SK-N-SH (cell line): Measurements from ENCODE around the gene P4HTM. TPM values are rescaled to one million over a fixed set of nuclear protein-coding genes. Genes with fewer than 3 reads are reported as not detected.

Experiments used
- CTCF ChIA-PET: fragments of 300-600, 350-600 bp; formaldehyde crosslinking; extraction: SDS; loops from one replicate; lab custom pipeline; 2021; lab: Yijun Ruan, JAX
- POLR2A ChIA-PET: fragments of 350-600 bp; sonication (Branson Sonifier 250); formaldehyde crosslinking; extraction: SDS; loops from one replicate; lab custom pipeline; 2020; ENCODE audit warnings: antibody characterized with exemption, inconsistent platforms; lab: Yijun Ruan, JAX
- DNase-seq: peaks from one replicate; pipeline ENCODE4 v3.0.0; 2012
- H2AFZ ChIP-seq: fragments of 200-600 bp; sonication (generic); 2 replicates; pipeline ENCODE4 v1.8.1; 2016; ENCODE audit warnings: antibody characterized with exemption, mild to moderate bottlenecking, low read depth
- H3F3A ChIP-seq: fragments of 200-600 bp; sonication (generic); replicated peaks from 2 replicates; pipeline ENCODE3; 2016; ENCODE audit warnings: antibody characterized with exemption, mild to moderate bottlenecking; ENCODE audit not compliant: insufficient read depth
- H3K27ac ChIP-seq, 2 experiments: fragments of 200-500 bp in 1 of 2; fragments of 200-600 bp in 1 of 2; sonication (Bioruptor generic) in 1 of 2; sonication (generic), shearing (Covaris generic) in 1 of 2; 2 replicates each; pipeline versions ENCODE4 v1.5.1 to v1.6.1; 2014 to 2016; ENCODE audit warnings: low read depth in 2 of 2, inconsistent platforms in 1 of 2, low read length in 1 of 2, mild to moderate bottlenecking in 1 of 2, mixed read lengths in 1 of 2
- H3K27me3 ChIP-seq: fragments of 200-600 bp; sonication (generic), shearing (Covaris generic); 2 replicates; pipeline ENCODE4 v1.6.1; 2016; ENCODE audit warnings: mixed run types; ENCODE audit not compliant: insufficient read depth
- H3K36me3 ChIP-seq, 2 experiments: fragments of 200-500 bp in 1 of 2; fragments of 200-600 bp in 1 of 2; sonication (Bioruptor generic) in 1 of 2; sonication (generic) in 1 of 2; replicated peaks in 1 of 2; 2 replicates each; pipeline versions ENCODE3 to v1.5.1; 2014 to 2016; ENCODE audit warnings: low read length in 1 of 2, mild to moderate bottlenecking in 1 of 2; ENCODE audit not compliant: insufficient read depth in 2 of 2, control insufficient read depth in 1 of 2
- H3K4me1 ChIP-seq, 2 experiments: fragments of 200-500 bp in 1 of 2; fragments of 200-600 bp in 1 of 2; sonication (Bioruptor generic) in 1 of 2; sonication (generic), shearing (Covaris generic) in 1 of 2; 2 replicates each; pipeline versions ENCODE4 v1.5.1 to v1.6.1; 2014 to 2016; ENCODE audit warnings: low read depth in 1 of 2, low read length in 1 of 2, mixed run types in 1 of 2; ENCODE audit not compliant: insufficient read depth in 2 of 2, control insufficient read depth in 1 of 2
- H3K4me2 ChIP-seq: fragments of 200-600 bp; sonication (generic), shearing (Covaris generic); 2 replicates; pipeline ENCODE4 v1.6.1; 2017; ENCODE audit warnings: mixed run types
- H3K4me3 ChIP-seq, 2 experiments: fragments of 200-500 bp in 1 of 2; fragments of 200-600 bp in 1 of 2; sonication (Bioruptor generic) in 1 of 2; sonication (generic), shearing (Covaris generic) in 1 of 2; 2 replicates each; pipeline versions ENCODE4 v1.5.1 to v1.8.1; 2014 to 2016; ENCODE audit warnings: low read depth in 2 of 2, inconsistent platforms in 1 of 2, low read length in 1 of 2, mild to moderate bottlenecking in 1 of 2, mixed read lengths in 1 of 2, moderate library complexity in 1 of 2
- H3K79me2 ChIP-seq: fragments of 200-600 bp; sonication (generic); 2 replicates; pipeline ENCODE4 v1.8.1; 2017; ENCODE audit warnings: mild to moderate bottlenecking; ENCODE audit not compliant: insufficient read depth
- H3K9ac ChIP-seq: fragments of 200-600 bp; sonication (generic); 2 replicates; pipeline ENCODE4 v1.6.1; 2017; ENCODE audit warnings: mixed run types
- H3K9me2 ChIP-seq: fragments of 200-600 bp; sonication (generic); 2 replicates; pipeline ENCODE4 v1.6.1; 2017; ENCODE audit warnings: mixed run types
- H3K9me3 ChIP-seq: fragments of 200-600 bp; sonication (generic); 2 replicates; pipeline ENCODE4 v1.6.1; 2017; ENCODE audit warnings: mixed run types, mild to moderate bottlenecking, moderate library complexity
- H4K20me1 ChIP-seq: fragments of 200-600 bp; sonication (generic); 2 replicates; pipeline ENCODE4 v1.6.1; 2017; ENCODE audit warnings: mild to moderate bottlenecking, mixed run types; ENCODE audit not compliant: insufficient read depth
- FOXJ3 ChIP-seq: sonication (generic); formaldehyde crosslinking; IDR thresholded peaks from 2 replicates; pipeline ENCODE4 v1.5.1; 2020; ENCODE audit warnings: mild to moderate bottlenecking, missing genetic modification reagents
- MEF2A ChIP-seq: IDR thresholded peaks from 2 replicates; pipeline ENCODE4 v1.4.0; 2012; ENCODE audit warnings: low read depth, borderline replicate concordance
- NFIC ChIP-seq: IDR thresholded peaks from 2 replicates; pipeline ENCODE4 v1.4.0; 2012; ENCODE audit warnings: borderline replicate concordance
- NRF1 ChIP-seq: IDR thresholded peaks from 2 replicates; pipeline ENCODE4 v1.6.1; 2012; ENCODE audit warnings: low read depth, mild to moderate bottlenecking, low read length
- POLR2AphosphoS5 ChIP-seq: IDR thresholded peaks from 2 replicates; pipeline ENCODE4 v1.6.1; 2012; ENCODE audit warnings: low read depth, low read length
- RAD21 ChIP-seq: IDR thresholded peaks from 2 replicates; pipeline ENCODE4 v1.6.1; 2012; ENCODE audit warnings: mild to moderate bottlenecking, low read length
- RCOR1 ChIP-seq: fragments of 150-350 bp; IDR thresholded peaks from 2 replicates; pipeline ENCODE4 v1.6.1; 2017; ENCODE audit warnings: antibody characterized with exemption, low read length
- RFX5 ChIP-seq: IDR thresholded peaks from 2 replicates; pipeline ENCODE4 v1.6.1; 2012; ENCODE audit warnings: mild to moderate bottlenecking, improper control_type of control experiment, low read length
- TAF1 ChIP-seq: IDR thresholded peaks from 2 replicates; pipeline ENCODE4 v1.6.1; 2012; ENCODE audit warnings: low read depth, mild to moderate bottlenecking, low read length, moderate library complexity, borderline replicate concordance
- USF1 ChIP-seq: IDR thresholded peaks from 2 replicates; pipeline ENCODE4 v1.4.0; 2012; ENCODE audit warnings: low read depth, borderline replicate concordance
- USF2 ChIP-seq: fragments of 150-350 bp; IDR thresholded peaks from 2 replicates; pipeline ENCODE4 v1.6.1; 2017; ENCODE audit warnings: antibody characterized with exemption, low read length, low read depth, borderline replicate concordance
- YY1 ChIP-seq: IDR thresholded peaks from 2 replicates; pipeline ENCODE4 v1.4.0; 2012; ENCODE audit warnings: low read depth, mild to moderate bottlenecking
- ZBTB33 ChIP-seq: IDR thresholded peaks from 2 replicates; pipeline ENCODE4 v1.4.0; 2012; ENCODE audit warnings: low read depth, borderline replicate concordance
- WGBS: methylation state at CpG from one replicate; pipeline ENCODE4 v1.1.6; 2017; ENCODE audit warnings: low lambda C conversion rate; 5-methylcytosine and 5-hydroxymethylcytosine counted together
- polyA plus RNA-seq, 3 experiments: library from polyadenylated mRNA; depleted of rRNA; stranded (reverse); fragments of >200 nt; gene quantifications; 2 replicates each; pipeline ENCODE4 v1.2.3, GENCODE V29; 2012
- TF ChIP-seq, protein P1 (sequence below): fragments of 200-600 bp; sonication (generic); IDR thresholded peaks from 2 replicates; pipeline ENCODE4 v1.6.1; 2017; ENCODE audit warnings: antibody characterized with exemption, mild to moderate bottlenecking, moderate library complexity
- TF ChIP-seq, protein P2 (sequence below): IDR thresholded peaks from 2 replicates; pipeline ENCODE4 v1.6.1; 2012; ENCODE audit warnings: mild to moderate bottlenecking, low read depth, low read length, moderate library complexity

P4HTM gene
- polyA plus RNA-seq, 1 of the 3 experiments (the other 2 are of a cell fraction) = 21.0 TPM

GRCh38 chr3:48980295-48980694 is 9.7 kb upstream of the P4HTM start:
- Histone ChIP-seq H3K9me3 (no peaks in the 10 kb centered on the region), H3K4me1 (no peaks in the 10 kb centered on the region), H3K27me3 (no peaks in the 10 kb centered on the region), H2AFZ (no peak overlapping the region), H3K9ac (no peak overlapping the region), H3K4me2 (no peak overlapping the region), H3K79me2 (no peaks in the 10 kb centered on the region), H3K4me3 (no peak overlapping the region), H3F3A (no peaks in the 10 kb centered on the region), H3K36me3 (peaks cover 56 to 66% of the 10 kb centered on the region in 2 experiments), H4K20me1 (no peaks in the 10 kb centered on the region), H3K9me2 (no peaks in the 10 kb centered on the region), H3K27ac (no peak overlapping the region)
- no peak for TF ChIP-seq POLR2AphosphoS5
- TF ChIP-seq FOXJ3 (CRISPR knock-in tag) = no peak
- TF ChIP-seq NRF1 = no peak
- TF ChIP-seq, protein P1, sequence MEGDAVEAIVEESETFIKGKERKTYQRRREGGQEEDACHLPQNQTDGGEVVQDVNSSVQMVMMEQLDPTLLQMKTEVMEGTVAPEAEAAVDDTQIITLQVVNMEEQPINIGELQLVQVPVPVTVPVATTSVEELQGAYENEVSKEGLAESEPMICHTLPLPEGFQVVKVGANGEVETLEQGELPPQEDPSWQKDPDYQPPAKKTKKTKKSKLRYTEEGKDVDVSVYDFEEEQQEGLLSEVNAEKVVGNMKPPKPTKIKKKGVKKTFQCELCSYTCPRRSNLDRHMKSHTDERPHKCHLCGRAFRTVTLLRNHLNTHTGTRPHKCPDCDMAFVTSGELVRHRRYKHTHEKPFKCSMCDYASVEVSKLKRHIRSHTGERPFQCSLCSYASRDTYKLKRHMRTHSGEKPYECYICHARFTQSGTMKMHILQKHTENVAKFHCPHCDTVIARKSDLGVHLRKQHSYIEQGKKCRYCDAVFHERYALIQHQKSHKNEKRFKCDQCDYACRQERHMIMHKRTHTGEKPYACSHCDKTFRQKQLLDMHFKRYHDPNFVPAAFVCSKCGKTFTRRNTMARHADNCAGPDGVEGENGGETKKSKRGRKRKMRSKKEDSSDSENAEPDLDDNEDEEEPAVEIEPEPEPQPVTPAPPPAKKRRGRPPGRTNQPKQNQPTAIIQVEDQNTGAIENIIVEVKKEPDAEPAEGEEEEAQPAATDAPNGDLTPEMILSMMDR = no peak
- no peak for TF ChIP-seq RAD21
- CTCF ChIA-PET = interaction anchor here (1.2 to 1.3 kb wide), 2 partner anchors 8 to 10 kb away, joined by 3 to 6 read pairs; no protein-coding TSS in a partner anchor
- POLR2A ChIA-PET = no interaction called here
- DNase-seq = no peak
- WGBS = 85% methylated on average over 4 of the region's 4 CpGs

DNA sequence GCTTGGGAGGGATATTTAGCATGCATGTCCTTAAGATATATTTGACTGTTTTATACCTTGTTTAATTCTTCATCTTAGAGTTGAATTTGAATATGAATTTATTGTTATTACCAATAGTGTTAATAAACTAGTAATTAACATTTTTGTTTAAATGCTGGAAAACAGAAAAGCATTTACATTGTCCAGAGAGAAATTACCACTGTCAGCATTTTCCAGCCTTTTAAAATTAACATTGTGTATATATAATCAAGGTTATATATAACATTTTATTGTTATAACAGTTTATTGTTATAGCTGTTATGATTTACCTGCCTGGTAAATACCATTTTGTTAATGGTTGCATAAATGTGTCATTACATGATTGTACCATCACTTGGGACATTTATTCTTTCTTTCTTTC is 8.0 kb upstream of the P4HTM start:
- ChIA-PET CTCF (no interaction called here), POLR2A (no interaction called here)
- Histone ChIP-seq H3K27me3 (no peaks in the 10 kb centered on the region), H3K9me3 (no peaks in the 10 kb centered on the region), H2AFZ (no peak overlapping the region)
- TF ChIP-seq TAF1 = no peak
- no peak for TF ChIP-seq NFIC
- no peak for TF ChIP-seq USF1
- TF ChIP-seq NRF1 = no peak
- TF ChIP-seq RFX5 = no peak
- TF ChIP-seq ZBTB33 = no peak
- TF ChIP-seq, protein P2, sequence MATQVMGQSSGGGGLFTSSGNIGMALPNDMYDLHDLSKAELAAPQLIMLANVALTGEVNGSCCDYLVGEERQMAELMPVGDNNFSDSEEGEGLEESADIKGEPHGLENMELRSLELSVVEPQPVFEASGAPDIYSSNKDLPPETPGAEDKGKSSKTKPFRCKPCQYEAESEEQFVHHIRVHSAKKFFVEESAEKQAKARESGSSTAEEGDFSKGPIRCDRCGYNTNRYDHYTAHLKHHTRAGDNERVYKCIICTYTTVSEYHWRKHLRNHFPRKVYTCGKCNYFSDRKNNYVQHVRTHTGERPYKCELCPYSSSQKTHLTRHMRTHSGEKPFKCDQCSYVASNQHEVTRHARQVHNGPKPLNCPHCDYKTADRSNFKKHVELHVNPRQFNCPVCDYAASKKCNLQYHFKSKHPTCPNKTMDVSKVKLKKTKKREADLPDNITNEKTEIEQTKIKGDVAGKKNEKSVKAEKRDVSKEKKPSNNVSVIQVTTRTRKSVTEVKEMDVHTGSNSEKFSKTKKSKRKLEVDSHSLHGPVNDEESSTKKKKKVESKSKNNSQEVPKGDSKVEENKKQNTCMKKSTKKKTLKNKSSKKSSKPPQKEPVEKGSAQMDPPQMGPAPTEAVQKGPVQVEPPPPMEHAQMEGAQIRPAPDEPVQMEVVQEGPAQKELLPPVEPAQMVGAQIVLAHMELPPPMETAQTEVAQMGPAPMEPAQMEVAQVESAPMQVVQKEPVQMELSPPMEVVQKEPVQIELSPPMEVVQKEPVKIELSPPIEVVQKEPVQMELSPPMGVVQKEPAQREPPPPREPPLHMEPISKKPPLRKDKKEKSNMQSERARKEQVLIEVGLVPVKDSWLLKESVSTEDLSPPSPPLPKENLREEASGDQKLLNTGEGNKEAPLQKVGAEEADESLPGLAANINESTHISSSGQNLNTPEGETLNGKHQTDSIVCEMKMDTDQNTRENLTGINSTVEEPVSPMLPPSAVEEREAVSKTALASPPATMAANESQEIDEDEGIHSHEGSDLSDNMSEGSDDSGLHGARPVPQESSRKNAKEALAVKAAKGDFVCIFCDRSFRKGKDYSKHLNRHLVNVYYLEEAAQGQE = no peak
- no peak for TF ChIP-seq RCOR1
- TF ChIP-seq RAD21 = no peak
- TF ChIP-seq YY1 = no peak
- TF ChIP-seq USF2 = no peak
- TF ChIP-seq MEF2A = no peak
- TF ChIP-seq, all 33 proteins: peak for 0
- no peak for DNase-seq
- Histone ChIP-seq H3K4me2 (no peak overlapping the region), H3K79me2 (no peaks in the 10 kb centered on the region), H3F3A (no peaks in the 10 kb centered on the region), H3K9ac (no peak overlapping the region), H3K4me1 (no peaks in the 10 kb centered on the region), H4K20me1 (no peaks in the 10 kb centered on the region), H3K27ac (no peak overlapping the region), H3K9me2 (no peaks in the 10 kb centered on the region), H3K4me3 (no peak overlapping the region), H3K36me3 (peaks cover 43 to 63% of the 10 kb centered on the region in 2 experiments)
